Esophagus muscularis mucosa (tissue), 4 donors: ENCODE data around the gene SMCR8. TPM values are rescaled to one million over a fixed set of nuclear protein-coding genes. Genes with fewer than 3 reads are reported as not detected.

Experiments used
- DNase-seq: peaks from one replicate; pipeline ENCODE4 v3.0.0-alpha.2; 2017; ENCODE audit errors: extremely low spot score
- H3K27ac ChIP-seq, 4 donors: fragments of 200-600 bp; sonication (generic); replicated peaks in 1 of 4; 1 replicate in 3 of 4; 2 replicates in 1 of 4; pipeline ENCODE4 v1.5.1; 2016 to 2019; ENCODE audit warnings: mild to moderate bottlenecking in 1 of 4
- H3K27me3 ChIP-seq, 4 donors: fragments of 200-600 bp; sonication (generic); one replicate each; pipeline versions ENCODE4 v1.5.1 to v1.6.0; 2016 to 2019
- H3K36me3 ChIP-seq, 4 donors: fragments of 200-600 bp; sonication (generic); one replicate each; pipeline ENCODE4 v1.5.1; 2016 to 2019
- H3K4me1 ChIP-seq, 4 donors: fragments of 200-600 bp; sonication (generic); one replicate each; pipeline ENCODE4 v1.5.1; 2016 to 2019
- H3K4me3 ChIP-seq, 4 donors: fragments of 200-600 bp; sonication (generic); 1 replicate in 2 of 4; 2 replicates in 2 of 4; pipeline ENCODE4 v1.5.1; 2016 to 2019; ENCODE audit warnings: mild to moderate bottlenecking in 4 of 4, moderate library complexity in 1 of 4
- H3K9me3 ChIP-seq, 4 donors: fragments of 200-600 bp; sonication (generic); 1 replicate in 3 of 4; 2 replicates in 1 of 4; pipeline ENCODE4 v1.5.1; 2016 to 2019
- CTCF ChIP-seq, 3 experiments: fragments of 200-600 bp in 2 of 3; fragments of 450-650 bp in 1 of 3; sonication (generic) in 2 of 3; IDR thresholded peaks; one replicate each; pipeline ENCODE4 v1.5.1; 2017 to 2019; ENCODE audit warnings: antibody characterized with exemption in 3 of 3, mild to moderate bottlenecking in 2 of 3, moderate library complexity in 1 of 3
- EP300 ChIP-seq: sonication (generic); formaldehyde crosslinking; IDR thresholded peaks from one replicate; pipeline ENCODE4 v1.6.1; 2017; ENCODE audit warnings: antibody characterized with exemption
- POLR2A ChIP-seq: fragments of 450-650 bp; IDR thresholded peaks from one replicate; pipeline ENCODE4 v1.6.1; 2017; ENCODE audit warnings: antibody characterized with exemption, moderate library complexity, mild to moderate bottlenecking, low read depth
- POLR2AphosphoS5 ChIP-seq, 2 donors: sonication (generic); formaldehyde crosslinking; IDR thresholded peaks; one replicate each; pipeline ENCODE4 v1.6.1; 2017; ENCODE audit warnings: antibody characterized with exemption in 2 of 2
- WGBS: methylation state at CpG from one replicate; pipeline ENCODE4 v1.1.5; 2018; 5-methylcytosine and 5-hydroxymethylcytosine counted together
- intact Hi-C: fragments of 100-400 bp; cut with DNase I; formaldehyde crosslinking; loops from one replicate; pipeline ENCODE4 v1.15.1; 2023
- total RNA-seq, 4 donors: library from RNA; depleted of rRNA; stranded (reverse); fragments of >200 nt; gene quantifications; one replicate each; pipeline versions ENCODE4 v1.1.0 to v1.2.1, GENCODE V29; 2016

Gene SMCR8
- total RNA-seq, 4 donors from 2014 or later, result 13.3 to 20.5 (median 17.3) TPM

DNA sequence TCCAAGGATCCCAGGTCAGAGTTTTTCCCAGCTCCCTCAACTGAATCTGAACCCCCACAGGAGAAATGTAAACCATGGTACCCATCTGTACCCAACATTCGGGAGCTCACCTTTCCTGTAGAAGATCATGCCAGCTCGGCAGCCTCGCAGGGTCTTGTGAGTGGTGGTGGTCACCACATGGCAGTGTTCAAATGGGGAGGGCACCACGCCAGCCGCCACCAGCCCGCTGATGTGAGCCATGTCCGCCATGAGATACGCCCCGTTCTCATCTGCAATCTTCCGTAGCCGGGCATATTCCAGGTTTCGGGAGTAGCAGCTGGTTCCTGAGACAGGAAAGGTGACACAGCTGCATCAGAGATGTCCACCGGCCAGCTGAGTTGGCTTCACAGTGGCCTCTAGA is 24.8 kb downstream of the SMCR8 start:
- Histone ChIP-seq H3K9me3 (no peaks in the 10 kb centered on the region), H3K4me3 (no peak overlapping the region), H3K27ac (no peak overlapping the region), H3K36me3 (peaks cover 20 to 87% (median 48%) of the 10 kb centered on the region in 4 donors), H3K27me3 (no peaks in the 10 kb centered on the region), H3K4me1 (no peaks in the 10 kb centered on the region)
- WGBS, result 96% methylated on average over 13 of the region's 13 CpGs
- no peak for DNase-seq
- intact Hi-C loops, result no loop called here
- no peak for TF ChIP-seq POLR2A
- TF ChIP-seq EP300, result no peak
- TF ChIP-seq CTCF (IDR thresholded peaks at IDR 0.05), result no peak
- TF ChIP-seq POLR2AphosphoS5 (IDR thresholded peaks at IDR 0.05), result no peak

DNA sequence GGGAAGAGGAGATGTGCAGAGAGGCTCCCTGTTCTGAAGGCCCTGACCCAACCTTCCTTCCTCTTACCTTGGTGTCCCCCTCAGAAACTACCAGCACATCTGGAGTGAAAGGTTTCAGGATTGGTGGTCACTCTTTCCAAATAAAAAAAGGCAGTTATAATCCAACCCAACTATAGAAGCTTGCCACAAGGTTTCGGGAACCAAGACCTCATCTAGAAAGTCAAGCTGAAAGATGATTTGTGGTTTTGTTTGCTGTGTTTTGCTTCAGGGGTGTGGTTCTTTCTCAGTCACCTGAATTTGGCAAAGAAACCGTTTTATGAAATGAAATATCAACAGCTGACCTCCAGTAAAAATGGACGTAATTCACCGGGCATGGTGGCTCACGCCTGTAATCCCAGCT is 28.9 kb downstream of the SMCR8 start:
- H3K4me1 ChIP-seq, result no peaks in the 10 kb centered on the region
- no peak overlapping the region for H3K4me3 ChIP-seq
- no peak overlapping the region for H3K27ac ChIP-seq
- H3K9me3 ChIP-seq, result no peaks in the 10 kb centered on the region
- H3K27me3 ChIP-seq, result no peaks in the 10 kb centered on the region
- TF ChIP-seq POLR2A (no peak), EP300 (no peak), CTCF (IDR thresholded peaks at IDR 0.05) (no peak), POLR2AphosphoS5 (IDR thresholded peaks at IDR 0.05) (no peak)
- 85% methylated on average over 5 of the region's 5 CpGs for WGBS
- peaks cover 34 to 95% (median 60%) of the 10 kb centered on the region in 4 donors for H3K36me3 ChIP-seq
- intact Hi-C loops, result no loop called here
- no peak for DNase-seq

- TF ChIP-seq CTCF (IDR thresholded peaks at IDR 0.05), result no peak
- no peak for TF ChIP-seq POLR2A
- no peak for TF ChIP-seq POLR2AphosphoS5 (IDR thresholded peaks at IDR 0.05)
- no peak for TF ChIP-seq EP300
- WGBS, result 91% methylated on average over 6 of the region's 6 CpGs
- no peak overlapping the region for H3K27ac ChIP-seq
- no peak for DNase-seq
- intact Hi-C loops, result no loop called here
- H3K4me1 ChIP-seq, result peaks cover 0 to 15% (median 6%) of the 10 kb centered on the region in 4 donors
- H3K4me3 ChIP-seq, result no peak overlapping the region
- H3K36me3 ChIP-seq, result peaks cover 17 to 87% (median 44%) of the 10 kb centered on the region in 4 donors
- no peaks in the 10 kb centered on the region for H3K9me3 ChIP-seq
- H3K27me3 ChIP-seq, result no peaks in the 10 kb centered on the region
These were observed 38.4 kb downstream of the SMCR8 start for GRCh38 chr17:18353541-18353940.

DNA sequence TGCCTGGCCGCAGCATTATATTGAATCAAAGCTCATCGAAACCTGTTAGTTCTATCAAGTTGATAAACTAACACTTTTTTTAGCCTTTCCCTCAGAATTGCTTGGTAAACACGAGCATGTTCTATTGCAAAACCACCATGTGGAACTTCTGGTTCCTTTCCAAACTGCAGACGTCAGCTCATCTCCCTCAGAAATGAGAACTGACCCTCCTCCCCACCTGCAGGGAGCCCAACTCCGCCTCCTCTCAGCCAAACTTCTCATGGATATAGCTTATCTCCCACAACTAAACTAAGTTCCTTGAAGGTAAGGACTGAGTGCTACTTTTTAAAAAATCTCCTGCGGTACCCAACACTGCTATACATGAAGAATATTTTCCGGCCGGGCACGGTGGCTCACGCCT is 41.5 kb downstream of the SMCR8 start:
- Histone ChIP-seq H3K4me1 (peaks cover under 1 to 21% (median 11%) of the 10 kb centered on the region in 4 donors), H3K9me3 (no peaks in the 10 kb centered on the region), H3K4me3 (no peak overlapping the region), H3K27me3 (no peaks in the 10 kb centered on the region), H3K36me3 (peaks cover 24 to 77% (median 35%) of the 10 kb centered on the region in 4 donors), H3K27ac (peak overlapping the region in 3 of 4 donors; percentile 43 to 52 (median 50))
- no peak for TF ChIP-seq POLR2A
- intact Hi-C loops, result no loop called here
- DNase-seq, result no peak
- WGBS, result 81% methylated on average over 10 of the region's 10 CpGs

- no peak for TF ChIP-seq POLR2A
- no peak for TF ChIP-seq POLR2AphosphoS5 (IDR thresholded peaks at IDR 0.05)
- no peak for TF ChIP-seq CTCF (IDR thresholded peaks at IDR 0.05)
- TF ChIP-seq EP300, result no peak
- DNase-seq, result no peak
- no peak overlapping the region for H3K4me3 ChIP-seq
- WGBS, result 86% methylated on average over 8 of the region's 8 CpGs
- peaks cover 15 to 41% (median 31%) of the 10 kb centered on the region in 4 donors for H3K4me1 ChIP-seq
- H3K9me3 ChIP-seq, result no peaks in the 10 kb centered on the region
- no peak overlapping the region for H3K27ac ChIP-seq
- intact Hi-C loops, result no loop called here
- peaks cover 0 to 38% (median 14%) of the 10 kb centered on the region in 4 donors for H3K36me3 ChIP-seq
- H3K27me3 ChIP-seq, result no peaks in the 10 kb centered on the region
These were observed 45.4 kb downstream of the SMCR8 start for GRCh38 chr17:18360518-18360917.
